GM18519 (cell line): ENCODE data around the gene TEX14.
"Not testable (repeated sequence)": the region's sequence is repeated elsewhere in the genome, so short reads cannot be mapped to it uniquely, and the experiment has no call there.

ENCODE experiments used
- ATAC-seq: cut with Tn5 transposase; IDR thresholded peaks from one replicate; pipeline ENCODE4 v1.9.1; 2021; ENCODE audit warnings: mild to moderate bottlenecking, moderate library complexity; ENCODE audit not compliant: unreplicated experiment, low FRiP score

TEX14 gene

GRCh38 chr17:58659714-58660084 is 32.1 kb downstream of the TEX14 start:
- not testable (repeated sequence) for ATAC-seq

GRCh38 chr17:58658804-58659713 is 32.8 kb downstream of the TEX14 start:
- ATAC-seq, result peak; percentile 49

DNA sequence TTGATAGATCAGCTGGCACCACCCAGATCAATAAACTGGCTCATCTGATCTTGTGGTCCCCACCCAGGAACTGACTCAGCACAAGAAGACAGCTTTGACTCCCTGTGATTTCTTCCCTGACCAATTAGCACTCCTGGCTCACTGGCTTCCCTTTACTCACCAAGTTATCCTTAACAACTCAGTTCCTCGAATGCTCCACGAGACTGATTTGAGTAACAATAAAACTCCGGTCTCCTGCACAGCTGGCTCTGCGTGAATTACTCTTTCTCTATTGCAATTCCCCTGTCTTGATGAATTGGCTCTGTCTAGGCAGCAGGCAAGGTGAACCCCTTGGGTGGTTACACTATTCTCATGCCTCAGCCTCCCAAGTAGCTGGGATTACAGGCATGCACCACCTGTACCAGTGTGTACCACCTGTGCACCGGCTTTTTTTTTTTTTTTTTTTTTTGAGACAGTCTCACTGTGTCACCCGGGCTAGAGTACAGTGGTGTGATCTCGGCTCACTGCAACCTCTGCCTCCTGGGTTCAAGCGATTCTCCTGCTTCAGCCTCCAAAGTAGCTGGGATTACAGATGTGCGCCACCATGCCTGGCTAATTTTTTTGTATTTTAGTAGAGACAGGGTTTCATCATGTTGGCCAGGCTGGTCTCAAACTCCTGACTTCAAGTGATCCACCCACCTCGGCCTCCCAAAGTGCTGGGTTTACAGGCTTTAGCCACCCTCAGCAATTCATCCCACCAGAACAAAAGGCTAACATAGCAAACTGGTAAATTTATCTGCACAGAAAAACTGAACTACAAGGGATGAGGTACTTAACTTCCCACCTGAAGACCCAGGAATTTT is 33.7 kb downstream of the TEX14 start:
- ATAC-seq, result not testable (repeated sequence)

DNA sequence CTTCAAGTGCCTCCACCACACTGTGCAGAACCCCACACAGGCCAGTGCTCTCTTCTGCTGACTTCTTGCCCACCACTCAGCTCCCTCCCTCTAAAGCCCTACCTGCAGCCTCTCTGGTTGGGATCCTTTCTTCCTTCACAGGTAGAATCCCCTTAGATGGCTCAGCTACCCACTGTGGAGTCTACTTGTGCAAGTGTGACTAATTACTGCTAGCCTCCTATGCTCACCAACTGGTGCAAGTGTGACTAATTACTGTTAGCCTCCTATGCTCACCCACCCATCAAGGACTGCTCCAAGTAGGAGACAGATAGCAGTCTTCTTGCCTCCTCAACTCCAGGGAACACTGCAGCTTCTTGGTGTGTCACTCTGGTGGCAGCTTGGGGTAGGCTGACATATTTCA is 43.6 kb downstream of the TEX14 start:
- ATAC-seq, result no peak

GRCh38 chr17:58643147-58643546 is 48.7 kb downstream of the TEX14 start:
- no peak for ATAC-seq

- ATAC-seq, result no peak
Measured at GRCh38 chr17:58641887-58642311, 49.9 kb downstream of the TEX14 start.

GRCh38 chr17:58640202-58640601 is 51.6 kb downstream of the TEX14 start:
- ATAC-seq, result no peak

DNA sequence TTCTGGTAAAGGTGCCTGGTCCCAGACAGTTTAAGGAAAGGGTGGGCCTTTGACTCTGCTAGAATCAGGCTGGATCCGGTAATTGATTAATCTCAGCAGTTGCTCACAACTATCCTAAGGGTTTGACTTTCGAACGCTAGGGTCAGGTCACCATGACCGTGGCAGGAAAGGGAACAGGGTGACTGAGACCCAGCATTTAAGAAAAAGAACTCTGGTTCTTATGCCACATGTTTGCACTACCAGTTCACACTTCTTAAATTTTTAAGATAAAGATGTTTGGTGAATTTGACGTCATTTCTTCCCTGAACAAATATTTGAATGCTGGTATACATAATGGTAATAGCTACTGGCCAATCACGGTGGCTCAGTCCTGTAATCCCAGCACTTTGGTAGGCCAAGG is 52.2 kb downstream of the TEX14 start:
- ATAC-seq, result no peak

- ATAC-seq, result no peak
Measured at GRCh38 chr17:58637011-58637570, 54.8 kb downstream of the TEX14 start.

- no peak for ATAC-seq
Measured at GRCh38 chr17:58632324-58633314, 59.2 kb downstream of the TEX14 start.

DNA sequence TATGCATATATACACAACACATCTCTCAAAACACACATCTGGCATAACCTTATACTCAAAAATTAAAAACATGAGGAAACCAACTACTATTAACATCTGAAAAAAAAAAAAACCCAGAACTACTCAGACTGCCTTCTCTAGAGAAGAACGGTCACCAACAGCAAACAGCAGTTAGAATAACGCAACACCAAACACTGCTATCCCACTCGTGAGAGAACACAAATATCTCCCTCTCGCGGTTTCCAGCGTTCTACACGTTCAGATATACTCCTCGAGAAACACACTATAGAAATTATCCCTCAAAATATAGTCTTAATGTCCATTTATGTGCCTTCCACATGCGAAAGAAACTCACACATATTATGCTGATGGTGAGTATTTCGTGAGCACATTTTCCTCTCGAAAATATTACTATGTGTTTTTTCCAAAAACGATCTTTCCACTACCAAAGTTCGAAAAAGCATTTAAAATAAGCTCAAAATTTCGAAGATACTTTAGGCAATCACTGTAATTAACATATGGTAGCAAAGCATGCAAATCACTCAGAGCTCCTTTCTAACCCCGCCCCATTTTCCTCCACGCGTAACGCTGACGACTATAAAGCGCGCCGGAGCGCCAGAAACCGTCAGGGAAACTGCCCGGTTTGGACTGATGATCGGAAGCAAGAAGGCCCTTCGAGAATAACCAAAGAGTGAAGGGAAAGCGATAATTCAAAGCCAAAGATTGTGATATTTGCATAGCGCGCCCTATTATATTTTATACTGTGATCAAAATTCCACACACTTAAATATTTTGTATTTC is 60.1 kb downstream of the TEX14 start:
- peak; percentile 67 for ATAC-seq

DNA sequence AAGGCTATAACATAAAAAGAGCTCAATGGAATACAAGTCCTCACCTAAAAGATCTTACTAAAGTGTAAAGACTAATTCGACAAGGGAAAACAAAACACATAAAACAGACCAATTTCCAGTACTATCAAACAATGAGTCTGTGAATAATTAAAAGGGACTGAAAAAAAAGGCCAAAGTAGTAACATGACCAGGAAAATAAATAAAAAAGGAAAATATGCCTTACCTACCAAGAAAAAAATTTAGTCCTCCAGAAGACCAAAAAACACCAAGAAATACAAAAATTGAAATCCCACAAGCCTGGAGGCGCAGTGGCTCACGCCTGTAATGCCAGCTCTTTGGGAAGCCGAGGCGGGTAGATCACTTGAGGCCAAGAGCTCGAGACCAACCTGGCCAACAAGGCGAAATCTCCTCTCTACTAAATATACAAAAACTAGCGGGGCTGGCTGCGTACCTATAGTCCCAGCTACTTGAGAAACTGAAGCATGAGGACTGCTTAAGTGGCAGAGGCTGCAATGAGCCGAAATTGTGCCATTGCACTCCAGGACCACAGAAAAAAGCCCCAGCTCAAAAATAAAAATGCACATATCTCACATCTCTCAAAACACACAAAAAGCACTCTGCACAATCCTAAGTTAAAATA is 60.8 kb downstream of the TEX14 start:
- ATAC-seq, result no peak

DNA sequence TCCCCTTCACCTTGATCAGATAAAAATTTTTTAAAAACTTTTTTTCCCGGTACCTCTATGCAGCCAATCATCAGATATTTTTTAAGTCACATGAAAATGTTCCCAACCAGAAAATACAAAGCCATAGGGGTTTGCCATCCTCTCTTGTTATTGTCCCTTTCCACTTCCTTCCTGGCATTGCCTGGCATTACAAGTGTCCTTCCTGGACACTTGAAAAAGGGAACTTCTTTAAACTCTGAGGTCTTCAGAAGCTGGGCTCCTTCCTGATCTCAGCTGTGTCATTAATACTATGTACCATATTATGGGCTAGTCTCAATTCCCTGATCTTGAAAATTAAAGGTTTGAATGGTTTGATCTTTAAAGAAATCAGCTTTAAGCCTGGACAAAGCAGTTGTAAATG is 64.9 kb downstream of the TEX14 start:
- ATAC-seq, result no peak

GRCh38 chr17:58624751-58625150 is 67.1 kb downstream of the TEX14 start:
- no peak for ATAC-seq

GRCh38 chr17:58621174-58621573 is 70.7 kb downstream of the TEX14 start:
- ATAC-seq, result no peak

DNA sequence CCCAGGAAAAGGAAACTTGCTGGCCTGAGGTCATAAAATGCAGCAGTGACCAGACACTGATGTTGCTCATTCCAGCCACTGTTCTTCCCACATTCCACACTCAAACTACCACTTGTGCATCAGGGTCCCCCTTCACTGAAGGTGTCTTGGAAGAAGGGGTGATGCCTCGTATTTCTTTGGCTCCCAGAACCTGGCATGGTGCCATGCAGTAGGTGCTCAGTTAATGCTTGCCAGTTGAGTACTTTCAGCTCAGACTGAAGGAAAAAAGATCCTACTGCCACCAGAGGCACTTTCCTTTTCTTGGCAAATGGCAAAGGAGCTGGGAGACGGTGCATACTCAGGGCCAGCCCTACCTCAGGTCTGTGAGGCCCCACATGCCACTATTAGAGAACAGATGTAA is 73.5 kb downstream of the TEX14 start:
- ATAC-seq, result no peak

- ATAC-seq, result no peak
Measured at GRCh38 chr17:58617563-58617962, 74.3 kb downstream of the TEX14 start.

DNA sequence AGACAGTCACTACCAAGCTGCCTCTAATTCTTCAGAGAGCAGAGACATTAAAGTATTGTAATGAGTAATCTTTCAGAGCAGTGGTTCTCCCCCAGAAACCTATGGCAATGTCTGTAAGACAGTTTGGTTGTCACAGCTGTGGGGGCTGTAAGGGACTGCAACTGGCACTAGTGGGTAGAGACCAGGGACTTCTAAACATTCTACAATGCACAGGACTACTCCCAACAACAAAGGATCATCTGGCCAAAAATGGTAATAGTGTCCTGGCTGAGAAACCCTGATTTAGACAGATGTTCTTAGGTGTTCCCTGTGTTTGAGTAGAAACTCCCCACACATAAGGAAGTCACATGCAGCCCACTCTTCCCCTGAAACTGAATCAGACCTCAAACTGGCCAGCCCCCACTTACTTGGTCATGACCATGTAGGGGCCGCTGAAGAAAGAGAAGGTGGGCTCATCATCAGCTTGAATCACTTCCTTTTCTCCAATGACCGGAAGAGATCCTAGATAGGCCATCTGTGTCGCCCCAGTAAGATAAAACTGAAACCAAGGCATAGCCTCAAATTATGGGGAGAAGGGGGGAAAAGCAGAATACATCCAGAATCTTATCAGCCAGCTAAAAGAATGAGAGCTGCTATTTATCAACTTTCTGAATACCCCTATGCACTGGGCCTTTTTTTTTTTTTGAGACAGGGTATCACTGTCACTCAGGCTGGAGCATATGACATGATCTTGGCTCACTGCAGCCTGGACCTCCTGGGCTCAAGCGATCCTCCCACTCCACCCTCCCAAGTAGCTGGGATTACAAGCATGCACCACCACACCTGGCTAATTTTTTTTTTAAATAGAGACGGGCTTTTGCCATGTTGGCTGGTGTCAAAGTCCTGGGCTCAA is 75.8 kb downstream of the TEX14 start:
- peak; percentile 68 for ATAC-seq
